Frontal cortex (tissue), 4 donors: ENCODE measurements around the gene STARD7. TPM values are rescaled to one million over a fixed set of nuclear protein-coding genes. Genes with fewer than 3 reads are reported as not detected.

ENCODE experiments used
- DNase-seq, 2 donors: peaks; one replicate each; pipeline ENCODE4 v3.0.0; 2012; ENCODE audit warnings: low spot score in 2 of 2
- FAIRE-seq: peaks from 2 replicates; lab custom pipeline; 2012; peaks lifted over from hg19 to GRCh38; lab: Jason Lieb, UNC
- total RNA-seq: library from RNA; depleted of rRNA; stranded (reverse); fragments of >200 nt; gene quantifications from one replicate; pipeline ENCODE4 v1.2.3, GENCODE V29; 2014
- donor health status: control.
- donor health status: control.
- donor health status: control.

STARD7 gene
- total RNA-seq, 1 donor from 2014 or later = 174 TPM

DNA sequence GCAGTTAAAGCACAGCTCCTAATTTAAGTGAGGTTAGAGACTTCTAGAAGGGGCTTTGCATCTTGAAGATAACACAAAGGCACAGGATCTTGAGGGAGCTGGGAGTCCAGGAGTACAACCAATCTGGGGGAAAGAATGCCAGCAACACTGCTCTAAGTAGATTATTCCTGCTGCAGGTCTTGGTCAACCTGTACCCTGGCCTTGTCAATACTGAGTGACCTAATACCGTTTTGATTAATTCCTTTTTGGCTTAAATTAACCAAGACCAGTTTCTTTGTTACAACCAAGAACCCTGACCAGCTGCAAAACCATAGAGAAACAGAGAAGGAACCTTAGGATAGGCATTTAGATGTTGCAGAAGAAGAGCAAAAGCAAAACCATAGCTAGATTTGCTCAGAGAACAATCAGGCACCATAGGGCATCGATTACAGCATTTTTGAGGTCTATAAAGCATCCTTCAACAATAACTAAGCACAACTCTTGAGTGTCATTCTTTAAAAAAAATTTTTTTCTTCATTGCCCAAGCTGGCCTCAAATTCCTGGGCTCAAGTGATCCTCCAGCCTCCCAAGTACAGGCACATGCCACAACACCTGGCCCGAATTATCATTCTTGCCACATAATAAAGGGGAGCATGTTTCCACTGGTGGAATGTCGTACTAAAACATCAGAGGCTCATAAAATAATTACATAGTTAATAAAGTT is 6.3 kb downstream of the STARD7 start:
- DNase-seq = no peak
- no peak for FAIRE-seq

DNA sequence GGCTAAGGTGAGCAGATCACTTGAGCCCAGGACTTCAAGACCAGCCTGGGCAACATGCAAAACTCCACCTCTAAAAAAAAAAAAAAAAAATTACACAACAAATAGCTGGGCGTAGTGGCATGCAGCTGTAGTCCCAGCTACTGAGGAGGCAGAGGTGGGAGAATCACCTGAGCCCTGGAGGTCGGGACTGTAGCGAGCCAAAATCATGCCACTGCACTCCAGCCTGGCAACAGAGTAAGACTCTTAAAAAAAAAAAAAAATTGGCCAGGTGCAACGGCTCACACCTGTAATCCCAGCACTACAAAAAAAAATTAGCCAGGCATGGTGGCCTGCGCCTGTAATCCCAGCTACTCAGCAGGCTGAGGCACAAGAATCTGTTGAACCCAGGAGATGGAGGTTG is 7.3 kb downstream of the STARD7 start:
- FAIRE-seq = no peak

DNA sequence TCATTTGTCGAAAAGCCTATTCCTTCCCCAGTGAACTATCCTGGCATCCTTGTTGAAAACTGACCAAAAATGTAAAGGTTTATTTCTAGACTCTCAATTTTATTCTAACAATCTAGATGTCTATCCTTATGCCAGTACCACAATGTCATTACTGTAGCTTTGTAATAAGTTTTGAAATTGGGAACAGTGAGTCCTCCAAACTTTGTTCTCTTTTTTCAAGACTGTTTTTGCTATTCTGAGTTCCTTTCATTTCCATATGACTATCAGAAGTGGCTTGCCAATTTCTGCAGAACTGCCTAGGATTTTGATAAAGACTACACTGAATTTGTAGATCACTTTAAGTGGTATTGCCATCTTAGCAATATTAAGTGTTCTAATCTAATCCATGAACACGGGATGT is 9.7 kb downstream of the STARD7 start:
- FAIRE-seq (no peak), DNase-seq (no peak)

More for the DNA sequence above, 7.3 kb downstream of the STARD7 start:
- DNase-seq = no peak

DNA sequence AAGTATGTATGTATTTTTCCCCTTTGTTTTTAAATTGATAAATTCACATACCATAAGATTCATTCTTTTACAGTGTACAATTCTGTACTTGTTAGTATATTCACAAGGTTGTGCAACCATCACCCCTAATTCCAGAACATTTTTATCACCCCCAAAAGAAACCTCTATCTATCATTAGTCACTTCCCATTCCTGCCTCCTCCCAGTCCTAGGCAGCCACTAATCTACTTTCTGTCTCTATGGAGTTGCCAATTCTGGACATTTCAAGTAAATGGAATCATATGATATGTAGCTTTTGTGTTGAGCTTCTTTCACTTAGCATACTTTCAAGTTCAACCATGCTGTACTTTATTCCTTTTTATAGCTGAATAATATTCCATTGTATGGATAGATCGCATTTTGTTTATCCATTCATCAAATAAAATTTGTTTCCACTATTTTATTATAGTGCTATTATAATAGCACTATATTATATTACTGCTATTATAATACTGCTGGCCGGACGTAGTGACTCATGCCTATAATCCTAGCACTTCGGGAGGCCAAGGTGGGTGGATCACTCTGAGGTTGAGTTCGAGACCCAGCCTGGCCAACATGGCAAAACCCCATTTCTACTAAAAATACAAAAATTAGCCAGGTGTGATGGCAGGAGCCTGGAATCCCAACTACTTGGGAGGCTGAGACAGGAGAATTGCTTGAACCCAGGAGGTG is 10.9 kb downstream of the STARD7 start:
- no peak for DNase-seq
- no peak for FAIRE-seq

DNA sequence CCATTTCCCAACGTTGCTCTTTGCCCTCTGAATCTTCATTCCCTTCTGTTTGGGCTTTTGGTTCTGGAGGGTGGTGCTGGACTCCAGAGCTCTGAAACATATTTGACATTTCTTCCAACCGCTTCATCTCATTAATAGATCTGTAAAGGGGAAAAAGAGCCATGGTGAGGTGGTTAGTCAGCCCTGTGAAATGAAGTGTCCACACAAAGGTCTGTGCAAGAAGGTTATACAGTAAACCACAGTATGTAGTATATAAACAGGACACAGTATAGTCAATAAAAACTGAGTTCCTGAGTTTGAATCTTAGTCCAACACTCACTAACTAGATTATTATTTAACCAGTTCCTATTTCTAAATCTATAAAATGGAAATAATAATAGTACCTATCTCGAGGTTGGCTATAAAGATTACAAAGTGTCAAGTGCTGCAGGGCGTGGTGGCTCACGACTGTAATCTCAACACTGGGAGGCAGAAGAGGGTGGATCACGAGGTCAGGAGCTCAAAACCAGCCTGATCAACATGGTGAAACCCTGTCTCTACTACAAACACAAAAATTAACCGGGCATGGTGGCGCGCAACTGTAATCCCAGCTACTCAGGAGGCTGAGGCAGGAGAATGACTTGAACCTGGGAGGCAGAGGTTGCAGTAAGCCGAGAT is 13.1 kb downstream of the STARD7 start:
- no peak for FAIRE-seq
- DNase-seq = no peak

DNA sequence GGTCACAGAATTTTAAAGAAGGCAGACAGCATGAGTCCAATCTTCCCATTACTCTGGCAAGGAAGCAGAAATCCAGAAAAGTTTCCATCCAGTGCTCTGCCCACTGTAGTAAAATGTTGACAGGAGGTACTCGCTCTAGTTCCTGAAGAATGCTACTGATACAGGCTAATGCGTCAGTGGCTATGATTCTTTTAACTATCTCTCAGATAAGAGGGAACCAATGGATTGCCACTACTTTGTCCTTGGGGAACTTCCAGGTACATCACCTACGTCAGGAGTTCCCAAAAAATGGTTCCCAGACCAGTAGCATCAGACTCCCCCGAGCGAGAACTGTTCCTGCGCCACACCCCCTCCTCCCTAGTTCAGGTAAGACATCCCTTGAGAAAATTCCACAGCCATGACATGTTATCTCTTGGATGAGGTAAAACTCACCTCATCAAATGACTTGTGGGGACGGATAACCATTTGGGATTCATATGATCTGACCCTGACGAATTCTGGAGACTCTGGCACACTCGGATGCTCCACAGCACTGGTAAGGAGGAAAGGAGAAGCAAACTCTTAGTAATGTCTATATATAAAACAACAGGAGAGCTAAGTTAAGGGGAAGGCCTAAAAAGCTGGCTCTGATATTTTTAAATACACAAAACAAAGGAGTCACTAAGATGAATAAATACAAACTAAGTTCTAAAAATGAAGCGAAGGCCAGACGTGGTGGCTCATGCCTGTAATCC is 16.5 kb downstream of the STARD7 start:
- DNase-seq (no peak), FAIRE-seq (no peak)

DNA sequence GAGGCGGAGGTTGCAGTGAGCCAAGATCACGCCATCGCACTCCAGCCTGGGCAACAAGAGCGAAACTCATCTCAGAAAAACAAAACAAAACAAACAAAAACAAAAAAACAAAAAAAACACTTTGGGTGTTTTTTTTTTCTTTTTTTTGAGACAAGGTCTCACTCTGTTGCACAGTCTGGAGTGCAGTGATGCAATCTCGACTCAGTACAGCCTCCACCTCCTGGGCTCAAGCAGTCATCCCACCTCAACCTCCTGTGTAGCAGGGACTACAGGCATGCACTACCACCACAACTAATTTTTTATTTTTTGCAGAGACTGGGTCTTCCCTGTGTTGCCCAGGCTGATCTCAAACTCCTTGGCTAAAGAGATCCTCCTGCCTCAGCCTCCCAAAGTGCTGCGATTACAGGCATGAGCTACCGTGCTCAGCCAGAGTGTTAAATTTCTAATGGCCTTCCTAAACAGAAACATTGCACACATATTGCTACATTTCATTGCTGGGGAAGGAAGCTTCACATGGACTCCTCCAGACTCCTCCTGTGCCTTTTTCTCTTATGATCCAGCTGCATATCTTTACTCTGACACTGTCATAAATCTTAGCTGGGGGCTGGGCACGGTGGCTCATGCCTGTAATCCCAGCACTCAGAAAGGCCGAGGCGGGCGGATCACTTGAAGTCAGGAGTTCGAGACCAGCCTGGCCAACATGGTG is 19.7 kb downstream of the STARD7 start:
- no peak for DNase-seq
- no peak for FAIRE-seq

DNA sequence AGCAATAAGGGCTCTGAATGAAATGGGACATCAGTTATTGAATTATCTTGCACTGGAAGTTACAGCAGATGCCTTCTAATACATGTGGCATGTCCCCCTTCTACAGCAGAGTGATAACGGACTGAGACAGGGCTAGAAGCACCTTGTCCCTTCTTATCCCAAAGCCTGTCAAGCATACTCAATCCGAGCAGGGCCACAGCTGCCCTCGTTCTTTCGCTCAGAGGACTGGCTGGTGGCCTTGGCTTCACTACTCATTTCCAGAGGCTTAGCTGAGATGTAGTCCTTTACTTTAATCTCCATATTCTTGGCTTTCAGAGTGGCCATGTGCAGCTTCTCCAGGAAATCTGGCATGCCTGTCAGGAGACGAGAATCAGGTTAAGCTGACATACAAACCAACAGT is 22.1 kb downstream of the STARD7 start:
- FAIRE-seq (no peak), DNase-seq (no peak)

DNA sequence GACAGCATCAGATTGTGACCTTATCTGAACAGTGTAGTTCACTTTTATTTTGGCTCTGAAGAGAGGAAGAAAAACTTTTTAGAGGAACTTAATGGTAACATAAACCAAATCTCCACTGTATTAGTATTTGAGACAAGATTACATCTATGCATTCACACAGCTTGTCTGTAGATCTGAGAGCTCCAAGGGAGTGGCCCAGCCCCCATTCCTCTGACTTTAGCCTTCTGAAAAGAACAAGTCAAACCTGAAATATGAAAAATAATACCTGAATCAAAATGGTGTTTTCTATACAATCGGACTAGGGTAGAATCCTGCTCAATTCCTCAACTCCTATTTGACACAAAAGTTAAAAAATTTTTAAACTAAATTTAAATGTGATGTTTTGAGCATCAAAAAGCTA is 23.1 kb downstream of the STARD7 start:
- DNase-seq = no peak
- no peak for FAIRE-seq

DNA sequence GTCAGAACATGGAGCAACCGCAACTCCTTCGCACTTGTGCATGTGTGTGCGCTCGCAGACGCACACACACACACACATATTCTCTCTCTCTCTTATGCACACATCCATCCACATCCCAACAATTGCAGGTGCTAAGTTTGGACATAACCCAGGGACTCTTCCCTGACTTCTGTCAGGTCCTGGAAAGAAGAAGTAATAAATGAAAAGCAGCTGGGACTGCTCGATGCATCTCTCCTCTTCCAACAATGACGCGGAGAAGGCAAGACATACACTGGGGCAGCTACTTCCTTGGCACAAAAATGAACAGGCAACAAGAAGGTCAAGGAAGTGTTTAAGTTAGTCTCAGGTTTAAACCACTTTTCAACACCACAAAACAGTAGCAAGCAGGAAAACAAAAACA is 23.6 kb downstream of the STARD7 start:
- no peak for FAIRE-seq
- DNase-seq = no peak

DNA sequence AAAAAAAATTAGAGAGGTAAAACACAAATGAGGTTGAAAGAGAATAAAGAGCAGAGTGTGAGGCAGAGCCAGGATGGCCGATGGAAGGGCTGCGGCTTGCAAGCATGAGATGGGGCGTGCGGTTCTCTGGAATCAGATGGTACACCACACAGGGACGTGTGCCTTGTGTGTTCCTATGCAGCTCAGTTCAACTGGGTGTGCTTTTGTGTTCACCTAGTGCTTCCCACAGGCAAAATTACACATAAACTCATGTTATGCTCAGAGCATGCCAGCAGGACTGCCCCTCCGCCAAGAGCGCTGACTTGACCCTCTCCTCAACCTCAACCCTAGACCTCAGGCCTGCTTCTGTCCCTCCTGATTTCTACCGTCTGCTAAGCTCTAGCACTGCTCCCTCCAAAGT is 24.4 kb downstream of the STARD7 start:
- FAIRE-seq (no peak), DNase-seq (no peak)

DNA sequence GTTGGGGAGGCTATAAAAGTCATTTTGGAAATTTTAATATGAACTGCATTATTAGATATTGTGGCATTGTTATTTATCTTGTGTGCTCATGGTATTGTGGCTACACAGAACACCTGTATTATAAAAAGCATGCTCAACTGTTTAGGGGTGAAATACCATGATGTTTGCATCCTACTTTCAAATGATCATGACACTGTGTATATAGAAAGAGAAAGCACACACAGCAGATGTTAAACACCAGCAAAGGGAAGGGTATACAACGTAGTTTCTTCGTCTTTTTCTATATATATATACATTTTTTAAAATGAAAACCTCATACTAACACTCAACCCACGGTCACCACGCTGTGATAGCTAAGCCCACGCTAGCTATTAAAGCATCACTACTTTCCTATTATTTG is 27.1 kb downstream of the STARD7 start:
- DNase-seq (no peak), FAIRE-seq (no peak)

DNA sequence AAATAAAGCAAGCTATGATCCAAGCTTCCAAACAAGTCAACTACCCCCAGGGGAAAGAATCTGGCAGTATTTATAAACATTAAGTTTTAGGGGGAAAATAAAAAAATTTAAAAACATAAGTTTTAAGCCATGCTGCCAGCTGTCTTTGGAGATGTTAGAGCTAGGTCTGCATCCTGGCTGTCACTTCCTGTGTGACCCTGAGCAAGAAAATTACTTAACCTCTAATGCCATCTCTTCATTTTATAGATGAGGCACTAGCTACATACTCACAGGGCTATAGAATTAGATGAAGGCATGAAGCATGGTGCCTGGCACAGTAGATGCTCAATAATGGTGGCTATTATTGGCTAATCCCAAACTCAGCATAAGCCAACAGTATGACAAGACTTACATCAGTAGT is 28.1 kb downstream of the STARD7 start:
- DNase-seq = no peak
- FAIRE-seq = no peak

DNA sequence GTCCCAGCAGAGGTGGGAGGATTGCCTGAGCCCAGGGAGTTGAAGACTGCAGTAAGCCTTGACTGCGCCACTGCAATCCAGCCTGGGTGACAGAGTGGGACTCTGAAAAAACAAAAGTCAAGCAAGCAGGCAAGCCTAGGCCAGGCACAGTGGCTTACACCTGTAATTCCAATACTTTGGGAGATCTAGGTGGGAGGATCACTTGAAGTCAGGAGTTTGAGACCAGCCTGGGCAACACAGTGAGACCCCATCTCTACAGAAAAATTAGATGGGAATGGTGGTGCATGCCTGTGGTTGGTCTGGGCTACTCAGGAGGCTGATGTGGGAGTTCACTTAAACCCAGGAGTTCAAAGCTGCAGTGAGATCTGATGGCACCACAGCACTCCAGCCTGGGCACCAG is 28.6 kb downstream of the STARD7 start:
- FAIRE-seq = no peak
- no peak for DNase-seq

DNA sequence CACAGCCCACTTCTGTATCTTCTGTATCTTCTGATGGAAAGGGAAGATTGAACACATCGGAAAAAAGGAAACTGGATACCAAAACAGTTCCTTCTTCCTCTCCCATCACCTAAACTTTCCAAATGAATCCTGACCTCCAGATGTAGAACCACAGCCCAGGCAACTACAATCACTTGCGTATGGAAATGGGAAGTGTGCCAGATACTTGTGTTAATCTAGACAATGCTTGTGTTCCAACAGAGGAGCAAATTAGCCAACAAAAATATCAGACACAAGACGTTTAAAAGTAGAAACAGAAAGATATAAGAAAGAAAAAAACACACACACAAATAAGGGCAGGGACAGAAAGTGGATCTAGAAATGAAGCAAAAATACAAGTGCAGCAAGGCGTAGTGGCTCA is 32.0 kb downstream of the STARD7 start:
- no peak for DNase-seq

DNA sequence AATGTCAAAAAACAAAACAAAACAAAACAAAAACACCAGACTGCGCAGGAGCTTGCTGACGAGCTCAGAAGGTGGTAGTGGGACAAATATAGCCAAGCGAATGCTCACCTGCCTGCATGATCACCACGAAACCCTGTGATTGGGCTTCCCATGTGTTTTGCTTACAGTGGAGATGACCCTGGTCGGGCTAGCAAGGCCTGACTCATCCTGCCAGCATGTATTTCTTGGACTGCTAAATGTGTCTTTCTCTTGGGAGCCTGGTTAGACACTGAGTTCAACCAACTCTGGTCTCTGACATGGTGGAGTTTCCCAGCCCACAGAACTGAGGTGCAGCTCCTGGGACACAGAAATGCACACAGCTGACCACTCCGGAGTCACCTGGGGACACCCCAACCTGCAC is 32.7 kb downstream of the STARD7 start:
- FAIRE-seq = no peak
- no peak for DNase-seq

More for the DNA sequence above, 32.0 kb downstream of the STARD7 start:
- FAIRE-seq = no peak

DNA sequence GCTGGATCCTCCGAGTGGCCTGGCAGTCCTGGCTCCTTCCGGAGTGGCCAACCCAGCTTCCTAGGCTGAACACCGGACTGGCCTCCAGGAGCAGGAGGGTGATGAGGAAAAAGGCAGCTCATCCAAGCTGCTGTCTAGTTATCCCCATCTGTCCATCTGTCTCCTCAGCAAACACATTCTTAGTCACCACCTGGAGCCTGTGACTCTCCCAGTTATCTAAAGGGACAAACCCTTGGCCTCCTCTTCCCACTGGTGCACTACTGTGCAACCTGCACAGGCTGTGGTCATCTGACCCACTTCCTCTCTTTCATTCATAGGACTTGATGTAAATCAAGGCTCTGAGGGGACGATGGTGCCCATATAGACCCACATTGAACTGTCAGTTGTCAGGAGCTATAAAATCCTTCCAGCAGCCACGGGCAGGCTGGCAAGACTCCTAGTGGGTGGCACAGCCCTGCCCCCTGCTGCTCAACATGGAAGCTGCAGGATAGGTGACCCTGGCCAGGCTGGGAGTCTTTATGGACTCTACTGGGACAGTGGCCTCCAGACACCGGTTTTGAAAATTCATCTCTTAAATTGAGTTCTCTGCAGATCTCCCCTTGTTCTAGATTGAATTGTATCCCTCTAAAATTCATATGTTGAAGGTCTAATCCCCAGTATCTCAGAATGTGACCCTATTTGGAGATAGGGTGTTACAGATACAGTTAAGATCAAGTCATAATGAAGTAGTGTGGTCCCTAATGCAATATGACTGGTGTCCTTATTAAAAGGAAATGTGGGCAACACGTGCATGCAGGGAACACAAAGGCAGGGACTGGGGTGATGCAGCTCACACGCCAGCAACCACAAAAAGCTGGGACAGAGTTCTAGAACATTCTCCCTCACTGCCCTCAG is 34.1 kb downstream of the STARD7 start:
- DNase-seq = peak; percentile 47 to 72
- FAIRE-seq = no peak

DNA sequence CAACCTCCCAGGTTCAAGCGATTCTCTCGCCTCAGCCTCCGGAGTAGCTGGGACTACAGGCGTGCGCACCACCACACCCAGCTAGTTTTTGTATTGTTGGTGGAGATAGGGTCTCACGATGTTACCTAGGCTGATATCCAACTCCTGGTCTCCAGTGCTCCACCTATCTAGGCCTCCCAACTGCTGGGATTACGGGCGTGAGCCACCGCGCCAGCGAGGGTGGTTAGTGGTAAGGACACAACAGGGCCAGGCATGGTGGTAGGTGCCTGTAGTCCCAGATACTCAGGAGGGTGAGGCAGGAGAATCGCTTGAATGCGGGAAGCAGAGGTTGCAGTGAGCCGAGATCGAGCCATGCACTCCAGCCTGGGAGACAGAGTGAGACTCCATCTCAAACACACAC is 36.8 kb downstream of the STARD7 start:
- no peak for DNase-seq
- no peak for FAIRE-seq

DNA sequence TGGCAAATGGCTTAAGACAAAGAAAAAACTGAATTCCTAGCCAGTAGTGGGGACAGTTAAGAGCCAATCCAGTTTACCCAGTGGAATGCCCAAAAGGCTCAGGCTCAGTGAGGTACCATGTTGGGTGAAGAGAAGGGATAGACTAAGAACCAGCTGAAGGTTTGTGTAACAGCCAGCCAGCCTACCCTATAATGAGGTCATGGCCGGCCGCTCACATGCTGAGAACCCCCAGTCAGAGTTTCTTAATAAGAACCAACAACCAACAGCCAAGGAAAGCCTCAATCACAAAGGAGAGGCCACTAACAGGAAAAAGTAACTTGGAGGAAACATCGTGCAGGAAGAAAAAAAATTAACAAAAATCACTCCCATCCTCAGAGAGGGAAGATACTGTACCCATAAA is 38.0 kb downstream of the STARD7 start:
- no peak for DNase-seq
- FAIRE-seq = no peak
